Measurements from ENCODE around the gene CT45A9. TPM values are rescaled to one million over a fixed set of nuclear protein-coding genes. Genes with fewer than 3 reads are reported as not detected.
"Not testable (repeated sequence)": the region's sequence is repeated elsewhere in the genome, so short reads cannot be mapped to it uniquely, and the experiment has no call there.

Gene CT45A9, protein sequence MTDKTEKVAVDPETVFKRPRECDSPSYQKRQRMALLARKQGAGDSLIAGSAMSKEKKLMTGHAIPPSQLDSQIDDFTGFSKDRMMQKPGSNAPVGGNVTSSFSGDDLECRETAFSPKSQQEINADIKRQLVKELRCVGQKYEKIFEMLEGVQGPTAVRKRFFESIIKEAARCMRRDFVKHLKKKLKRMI
- total RNA-seq (2021): not detected in 2 replicates
- Bru-seq, nascent RNA: not detected
- not detected for BruChase-seq, experiment 1, labeled RNA remaining after a 2-hour chase
- BruChase-seq, experiment 2, labeled RNA remaining after a 6-hour chase: not detected
- long read RNA-seq: 0 reads

- H3K27me3 ChIP-seq (replicated peaks; ENCODE audit: insufficient read depth, low read depth, low read length, poor library complexity); POLR2A ChIA-PET (ENCODE audit: low non-redundant PET); DNase-seq (ENCODE audit: low spot score); H3K4me1 ChIP-seq (ENCODE audit: insufficient read depth, low read length, poor library complexity, severe bottlenecking); CTCF ChIA-PET; intact Hi-C loops (cut with micrococcal nuclease; ENCODE audit: unreplicated experiment); H3K27ac ChIP-seq (ENCODE audit: low read depth, low read length, poor library complexity, severe bottlenecking); BruUV-seq (replicated peaks); H3K4me3 ChIP-seq (ENCODE audit: low read depth, low read length, poor library complexity, severe bottlenecking); H3K9me3 ChIP-seq (ENCODE audit: low read depth, low read length, poor library complexity, severe bottlenecking); H3K36me3 ChIP-seq (ENCODE audit: insufficient read depth, low read length, poor library complexity, severe bottlenecking): not testable (repeated sequence)
These were observed at the start of gene CT45A9 for GRCh38 chrX:135871712-135872111. TSS of gene CT45A9 (minus strand) at chrX:135871812. CDS start at chrX:135868061, 3,751 bp downstream.

DNA sequence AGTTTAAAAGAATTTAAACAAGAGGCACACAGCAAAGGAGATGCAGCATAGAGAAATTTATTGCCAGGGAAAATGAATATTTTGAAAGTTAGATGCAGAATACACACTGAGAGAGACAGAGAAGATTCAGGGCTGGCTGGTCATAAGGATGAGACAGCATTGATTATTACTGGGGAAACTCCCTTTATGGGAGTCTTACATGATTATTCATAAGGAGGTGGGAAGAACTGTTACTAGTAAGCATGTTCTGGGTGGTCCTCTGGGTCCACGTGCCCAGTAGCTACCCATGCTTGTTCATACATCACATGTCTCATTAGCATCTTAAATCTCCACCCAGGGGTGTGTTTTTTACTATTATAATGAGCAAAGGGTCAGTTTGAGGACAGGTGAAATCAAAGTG is 48.9 kb upstream of the CT45A9 start:
- H3K4me3 ChIP-seq (ENCODE audit: low read depth, low read length, poor library complexity, severe bottlenecking); intact Hi-C loops (cut with micrococcal nuclease; ENCODE audit: unreplicated experiment); DNase-seq (ENCODE audit: low spot score); POLR2A ChIA-PET (ENCODE audit: low non-redundant PET); H3K36me3 ChIP-seq (ENCODE audit: insufficient read depth, low read length, poor library complexity, severe bottlenecking); H3K9me3 ChIP-seq (ENCODE audit: low read depth, low read length, poor library complexity, severe bottlenecking); H3K27ac ChIP-seq (ENCODE audit: low read depth, low read length, poor library complexity, severe bottlenecking); BruUV-seq (replicated peaks); H3K4me1 ChIP-seq (ENCODE audit: insufficient read depth, low read length, poor library complexity, severe bottlenecking); H3K27me3 ChIP-seq (replicated peaks; ENCODE audit: insufficient read depth, low read depth, low read length, poor library complexity); CTCF ChIA-PET: not testable (repeated sequence)

DNA sequence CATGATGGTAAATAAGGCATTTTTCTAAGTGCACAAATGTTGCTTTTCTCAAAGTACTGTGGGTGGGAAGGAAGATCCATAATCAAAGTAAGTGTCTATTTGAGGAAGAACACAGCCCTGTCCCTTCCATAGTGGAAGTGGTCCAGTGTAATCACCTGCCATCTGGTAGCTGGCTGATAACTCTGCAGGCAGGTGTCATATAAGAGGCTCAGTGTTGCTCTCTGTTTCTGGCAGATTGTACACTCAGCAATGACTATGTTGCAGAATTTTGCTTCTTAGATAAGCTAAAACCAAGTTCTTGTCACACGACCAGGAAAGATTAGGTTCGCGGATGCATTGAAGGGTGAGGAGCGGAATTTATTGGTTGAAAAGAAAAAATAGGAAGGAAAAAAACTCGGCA is 42.8 kb upstream of the CT45A9 start:
- H3K4me3 ChIP-seq (ENCODE audit: low read depth, low read length, poor library complexity, severe bottlenecking): no peak overlapping the region
- H3K4me1 ChIP-seq (ENCODE audit: insufficient read depth, low read length, poor library complexity, severe bottlenecking): no peaks in the 10 kb centered on the region
- no peaks in the 10 kb centered on the region for H3K36me3 ChIP-seq (ENCODE audit: insufficient read depth, low read length, poor library complexity, severe bottlenecking)
- no peak for DNase-seq (ENCODE audit: low spot score)
- POLR2A ChIA-PET (ENCODE audit: low non-redundant PET): no interaction called here
- no peaks in the 10 kb centered on the region for H3K9me3 ChIP-seq (ENCODE audit: low read depth, low read length, poor library complexity, severe bottlenecking)
- no TSS peak for BruUV-seq (replicated peaks)
- H3K27me3 ChIP-seq (replicated peaks; ENCODE audit: insufficient read depth, low read depth, low read length, poor library complexity): peaks cover 12% of the 10 kb centered on the region
- TF ChIP-seq EZH2 (IDR thresholded peaks at IDR 0.05; ENCODE audit: borderline replicate concordance, low read depth, low read length, poor library complexity, severe bottlenecking): no peak
- intact Hi-C loops (cut with micrococcal nuclease; ENCODE audit: unreplicated experiment): no loop called here
- no peak overlapping the region for H3K27ac ChIP-seq (ENCODE audit: low read depth, low read length, poor library complexity, severe bottlenecking)
- CTCF ChIA-PET: no interaction called here

GRCh38 chrX:135910251-135910650 is 38.6 kb upstream of the CT45A9 start:
- no TSS peak for BruUV-seq (replicated peaks)
- DNase-seq (ENCODE audit: low spot score): no peak
- H3K4me1 ChIP-seq (ENCODE audit: insufficient read depth, low read length, poor library complexity, severe bottlenecking): no peaks in the 10 kb centered on the region
- no peaks in the 10 kb centered on the region for H3K9me3 ChIP-seq (ENCODE audit: low read depth, low read length, poor library complexity, severe bottlenecking)
- intact Hi-C loops (cut with micrococcal nuclease; ENCODE audit: unreplicated experiment): no loop called here
- no peak overlapping the region for H3K27ac ChIP-seq (ENCODE audit: low read depth, low read length, poor library complexity, severe bottlenecking)
- H3K27me3 ChIP-seq (replicated peaks; ENCODE audit: insufficient read depth, low read depth, low read length, poor library complexity): peaks cover 12% of the 10 kb centered on the region
- H3K4me3 ChIP-seq (ENCODE audit: low read depth, low read length, poor library complexity, severe bottlenecking): no peak overlapping the region
- CTCF ChIA-PET: no interaction called here
- no peaks in the 10 kb centered on the region for H3K36me3 ChIP-seq (ENCODE audit: insufficient read depth, low read length, poor library complexity, severe bottlenecking)
- POLR2A ChIA-PET (ENCODE audit: low non-redundant PET): no interaction called here
- no peak for TF ChIP-seq EZH2 (IDR thresholded peaks at IDR 0.05; ENCODE audit: borderline replicate concordance, low read depth, low read length, poor library complexity, severe bottlenecking)
- TF ChIP-seq, protein P1, sequence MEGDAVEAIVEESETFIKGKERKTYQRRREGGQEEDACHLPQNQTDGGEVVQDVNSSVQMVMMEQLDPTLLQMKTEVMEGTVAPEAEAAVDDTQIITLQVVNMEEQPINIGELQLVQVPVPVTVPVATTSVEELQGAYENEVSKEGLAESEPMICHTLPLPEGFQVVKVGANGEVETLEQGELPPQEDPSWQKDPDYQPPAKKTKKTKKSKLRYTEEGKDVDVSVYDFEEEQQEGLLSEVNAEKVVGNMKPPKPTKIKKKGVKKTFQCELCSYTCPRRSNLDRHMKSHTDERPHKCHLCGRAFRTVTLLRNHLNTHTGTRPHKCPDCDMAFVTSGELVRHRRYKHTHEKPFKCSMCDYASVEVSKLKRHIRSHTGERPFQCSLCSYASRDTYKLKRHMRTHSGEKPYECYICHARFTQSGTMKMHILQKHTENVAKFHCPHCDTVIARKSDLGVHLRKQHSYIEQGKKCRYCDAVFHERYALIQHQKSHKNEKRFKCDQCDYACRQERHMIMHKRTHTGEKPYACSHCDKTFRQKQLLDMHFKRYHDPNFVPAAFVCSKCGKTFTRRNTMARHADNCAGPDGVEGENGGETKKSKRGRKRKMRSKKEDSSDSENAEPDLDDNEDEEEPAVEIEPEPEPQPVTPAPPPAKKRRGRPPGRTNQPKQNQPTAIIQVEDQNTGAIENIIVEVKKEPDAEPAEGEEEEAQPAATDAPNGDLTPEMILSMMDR (conservative IDR thresholded peaks at IDR 0.05; ENCODE audit: low read depth, low read length): no peak

Measured in A673 (cell line).